Dedifferentiated amniotic fluid mesenchymal stem cell (primary cell): Measurements from ENCODE around the gene KCNA4.
"Not testable (repeated sequence)": the region's sequence is repeated elsewhere in the genome, so short reads cannot be mapped to it uniquely, and the experiment has no call there.

ENCODE experiments used
- DNase-seq: peaks from one replicate; pipeline ENCODE4 v3.0.0-alpha.2; 2016; ENCODE audit errors: extremely low spot score

KCNA4 gene

GRCh38 chr11:30000986-30001750, 15.7 kb downstream of the KCNA4 start:
- no peak for DNase-seq

DNA sequence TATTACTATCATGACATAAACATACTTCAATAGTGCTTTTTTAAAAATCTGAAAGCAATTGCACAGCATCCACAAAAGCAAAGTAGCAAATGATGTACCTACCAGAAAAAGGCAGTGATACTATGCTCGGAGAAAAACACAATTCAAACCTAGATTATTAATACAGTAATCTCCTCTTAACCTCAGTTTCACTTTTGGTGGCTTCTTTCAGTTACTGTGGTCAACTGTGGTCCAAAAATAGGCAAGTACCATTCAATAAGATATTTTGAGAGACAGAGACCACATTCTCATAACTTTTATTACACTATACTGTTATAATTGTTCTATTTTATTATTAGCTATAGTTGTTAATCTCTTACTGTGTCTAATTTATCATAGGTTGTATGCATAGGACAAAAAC, 20.8 kb downstream of the KCNA4 start:
- DNase-seq, result no peak

DNA sequence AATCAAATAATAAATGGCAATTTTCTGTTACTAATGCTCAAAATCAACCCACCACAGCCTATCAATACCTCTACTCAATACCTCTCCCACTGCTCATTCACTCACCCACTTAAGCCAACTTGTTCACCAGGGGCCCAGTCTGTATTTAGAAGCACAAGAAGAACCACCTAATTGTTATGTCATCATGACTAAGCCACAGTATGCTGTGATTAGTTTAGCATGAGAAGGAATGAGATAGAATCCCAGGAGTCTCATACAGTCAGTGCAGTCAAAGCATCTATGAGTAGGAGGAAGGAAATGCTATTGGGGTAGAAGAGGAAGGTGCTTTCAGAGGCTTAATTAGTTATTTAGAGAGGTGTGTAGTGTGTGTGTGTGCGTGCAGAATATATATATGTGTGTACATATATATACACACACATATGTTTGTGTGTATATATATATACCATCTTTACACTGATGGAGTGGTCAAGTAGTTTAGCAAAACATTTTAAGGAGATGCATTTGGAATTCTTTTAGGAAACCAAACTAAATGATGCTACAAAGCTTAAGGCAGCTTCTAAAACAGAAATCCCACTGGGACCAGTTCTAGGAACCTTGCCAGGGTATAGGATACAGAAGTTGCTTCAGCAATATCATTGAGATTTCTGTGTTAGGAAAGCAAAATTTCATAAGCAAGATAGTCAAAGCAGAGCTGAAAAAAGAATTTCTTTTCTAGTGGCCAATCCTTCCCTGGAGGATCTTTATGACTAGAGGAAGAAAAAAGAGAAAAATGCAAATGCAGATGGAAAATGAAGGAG, 27.5 kb downstream of the KCNA4 start:
- no peak for DNase-seq

GRCh38 chr11:29985248-29985647, 31.6 kb downstream of the KCNA4 start:
- DNase-seq, result no peak

GRCh38 chr11:29984544-29984943, 32.3 kb downstream of the KCNA4 start:
- DNase-seq, result no peak

- no peak for DNase-seq
Measured at GRCh38 chr11:29978549-29978948, 38.3 kb downstream of the KCNA4 start.

GRCh38 chr11:29975580-29975979, 41.2 kb downstream of the KCNA4 start:
- not testable (repeated sequence) for DNase-seq

DNA sequence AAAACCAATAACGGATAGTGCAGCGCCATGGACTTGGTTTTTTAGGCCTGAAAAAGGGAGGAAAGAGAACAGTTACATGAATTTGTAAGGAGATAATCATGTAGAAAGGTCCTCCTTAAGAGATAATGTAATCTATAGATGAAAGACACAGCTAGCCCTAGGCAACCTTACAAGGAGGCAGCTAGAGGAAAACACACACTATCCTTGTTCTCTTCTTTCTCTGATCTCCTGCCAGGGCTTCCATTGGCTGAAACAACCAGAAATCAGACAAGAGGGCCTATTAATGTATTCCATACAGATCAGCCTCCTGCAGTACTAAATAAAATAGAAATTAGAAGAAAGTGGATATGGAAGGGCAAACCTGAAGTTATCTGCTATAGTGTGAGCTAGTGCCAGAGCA, 53.0 kb downstream of the KCNA4 start:
- no peak for DNase-seq

GRCh38 chr11:29963036-29963435, 53.8 kb downstream of the KCNA4 start:
- no peak for DNase-seq

DNA sequence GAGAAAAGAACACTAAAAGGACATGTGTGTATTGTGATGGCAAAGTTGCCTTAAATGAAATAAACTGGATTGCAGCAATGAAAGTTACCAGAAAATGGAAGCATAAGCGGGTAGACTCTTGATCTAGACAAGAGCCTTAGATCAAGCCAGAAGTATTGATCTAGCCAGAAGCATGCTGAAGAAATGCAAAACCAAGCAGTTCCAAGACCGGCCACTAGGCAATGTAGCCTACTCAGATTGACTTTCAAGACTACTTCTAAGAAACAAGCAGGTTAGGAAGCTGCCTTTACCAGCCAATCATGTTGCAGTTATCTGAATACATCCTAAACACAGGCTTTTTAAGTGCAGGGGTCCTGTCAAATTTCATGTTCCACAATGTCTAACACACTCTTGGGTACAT, 54.6 kb downstream of the KCNA4 start:
- no peak for DNase-seq
